Transverse colon (tissue), 4 donors: ENCODE measurements around the gene PRR20D.

Source experiments
- EP300 ChIP-seq: sonication (generic); formaldehyde crosslinking; IDR thresholded peaks from one replicate; pipeline ENCODE4 v1.6.1; 2017; ENCODE audit warnings: antibody characterized with exemption, low read depth
- POLR2A ChIP-seq: fragments of 450-650 bp; IDR thresholded peaks from one replicate; pipeline ENCODE4 v1.6.1; 2016; ENCODE audit warnings: antibody characterized with exemption, mild to moderate bottlenecking, moderate library complexity
- POLR2AphosphoS5 ChIP-seq, 3 donors: sonication (generic); formaldehyde crosslinking; IDR thresholded peaks; one replicate each; pipeline ENCODE4 v1.6.1; 2016; ENCODE audit warnings: antibody characterized with exemption in 3 of 3
- TF ChIP-seq, protein P1 (sequence below), 5 experiments: fragments of 200-600 bp in 3 of 5; fragments of 450-650 bp in 2 of 5; sonication (generic) in 3 of 5; IDR thresholded peaks; 1 replicate in 2 of 5; 2 replicates in 3 of 5; pipeline ENCODE4 v1.5.1; 2016 to 2017; ENCODE audit warnings: antibody characterized with exemption in 5 of 5, inconsistent platforms in 3 of 5, mild to moderate bottlenecking in 2 of 5, moderate library complexity in 1 of 5

DNA sequence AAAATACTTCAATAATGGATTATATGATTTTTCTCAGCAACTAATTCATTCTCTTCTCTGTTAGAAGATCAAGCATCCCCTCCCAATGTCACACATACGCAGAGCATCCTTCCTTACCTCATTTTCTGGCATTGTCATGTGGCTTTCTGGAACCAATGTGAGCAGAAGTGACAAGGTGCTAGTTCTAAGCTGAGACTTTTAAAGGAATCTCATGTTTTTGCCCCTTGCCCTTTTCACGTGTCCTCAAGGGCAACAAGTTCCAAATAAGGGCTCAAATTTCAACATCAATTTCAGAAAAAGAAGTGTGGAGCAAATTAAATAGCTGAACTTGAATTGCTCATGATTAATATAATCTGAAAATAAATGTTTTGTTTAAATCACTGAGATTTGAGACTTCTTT, 24.3 kb upstream of the PRR20D start:
- TF ChIP-seq, protein P1, sequence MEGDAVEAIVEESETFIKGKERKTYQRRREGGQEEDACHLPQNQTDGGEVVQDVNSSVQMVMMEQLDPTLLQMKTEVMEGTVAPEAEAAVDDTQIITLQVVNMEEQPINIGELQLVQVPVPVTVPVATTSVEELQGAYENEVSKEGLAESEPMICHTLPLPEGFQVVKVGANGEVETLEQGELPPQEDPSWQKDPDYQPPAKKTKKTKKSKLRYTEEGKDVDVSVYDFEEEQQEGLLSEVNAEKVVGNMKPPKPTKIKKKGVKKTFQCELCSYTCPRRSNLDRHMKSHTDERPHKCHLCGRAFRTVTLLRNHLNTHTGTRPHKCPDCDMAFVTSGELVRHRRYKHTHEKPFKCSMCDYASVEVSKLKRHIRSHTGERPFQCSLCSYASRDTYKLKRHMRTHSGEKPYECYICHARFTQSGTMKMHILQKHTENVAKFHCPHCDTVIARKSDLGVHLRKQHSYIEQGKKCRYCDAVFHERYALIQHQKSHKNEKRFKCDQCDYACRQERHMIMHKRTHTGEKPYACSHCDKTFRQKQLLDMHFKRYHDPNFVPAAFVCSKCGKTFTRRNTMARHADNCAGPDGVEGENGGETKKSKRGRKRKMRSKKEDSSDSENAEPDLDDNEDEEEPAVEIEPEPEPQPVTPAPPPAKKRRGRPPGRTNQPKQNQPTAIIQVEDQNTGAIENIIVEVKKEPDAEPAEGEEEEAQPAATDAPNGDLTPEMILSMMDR (IDR thresholded peaks at IDR 0.05), result no peak
- TF ChIP-seq POLR2A (no peak), EP300 (no peak), POLR2AphosphoS5 (IDR thresholded peaks at IDR 0.05) (no peak)
